Endothelial cell of umbilical vein (primary cell): ENCODE data around the gene ZNF681. TPM values are rescaled to one million over a fixed set of nuclear protein-coding genes. Genes with fewer than 3 reads are reported as not detected.

ENCODE experiments used
- BruUV-seq: library from RNA; stranded (reverse); fragments of 400-500 nt; replicated peaks from 2 replicates; lab custom pipeline; 2021; lab: Mats Ljungman, UMichigan
- CTCF ChIA-PET: fragments of 300-600, 350-600 bp; sonication (Branson Sonifier 250); formaldehyde crosslinking; loops from one replicate; lab custom pipeline; 2021; ENCODE audit warnings: antibody characterized with exemption, inconsistent platforms; lab: Charles Lee
- POLR2A ChIA-PET: fragments of 300-600, 350-600 bp; sonication (Branson Sonifier 250); formaldehyde crosslinking; loops from one replicate; lab custom pipeline; 2021; ENCODE audit warnings: antibody characterized with exemption, inconsistent platforms; lab: Charles Lee
- DNase-seq: peaks from one replicate; pipeline ENCODE4 v3.0.0-alpha.2; 2011; ENCODE audit warnings: low read depth, low spot score
- FAIRE-seq: peaks from 2 replicates; lab custom pipeline; 2011; peaks lifted over from hg19 to GRCh38; lab: Jason Lieb, UNC
- H2AFZ ChIP-seq: 2 replicates; pipeline ENCODE4 v1.6.0; 2012; ENCODE audit warnings: low read depth, low read length, control low read depth, inconsistent platforms
- H3K27ac ChIP-seq: 2 replicates; pipeline ENCODE4 v1.5.1; 2011; ENCODE audit warnings: low read depth, mild to moderate bottlenecking, control low read depth, low read length, moderate library complexity; ENCODE audit not compliant: insufficient read depth
- H3K27me3 ChIP-seq, 2 experiments: 2 replicates each; pipeline versions ENCODE4 v1.6.0 to v1.6.1; 2011; ENCODE audit warnings: low read length in 2 of 2, mixed read lengths in 1 of 2; ENCODE audit not compliant: control insufficient read depth in 2 of 2, insufficient read depth in 2 of 2
- H3K36me3 ChIP-seq, 2 experiments: 2 replicates in 1 of 2; 3 replicates in 1 of 2; pipeline ENCODE4 v1.5.1; 2011; ENCODE audit warnings: low read length in 2 of 2, mild to moderate bottlenecking in 1 of 2, moderate library complexity in 1 of 2; ENCODE audit not compliant: control insufficient read depth in 2 of 2, insufficient read depth in 2 of 2; ENCODE audit errors: extremely low read depth in 1 of 2
- H3K4me1 ChIP-seq: 3 replicates; pipeline ENCODE4 v1.5.1; 2011; ENCODE audit warnings: mild to moderate bottlenecking, low read length; ENCODE audit not compliant: control insufficient read depth, insufficient read depth; ENCODE audit errors: extremely low read depth
- H3K4me2 ChIP-seq: 2 replicates; pipeline ENCODE4 v1.6.1; 2011; ENCODE audit warnings: low read length, control low read depth, mixed read lengths; ENCODE audit not compliant: insufficient read depth
- H3K4me3 ChIP-seq, 3 experiments: fragments of 200-600 bp in 1 of 3; sonication (generic), shearing (Covaris generic) in 1 of 3; replicated peaks in 1 of 3; 2 replicates each; pipeline ENCODE4 v1.5.1; 2011 to 2016; ENCODE audit warnings: control low read depth in 3 of 3, low read length in 3 of 3, mild to moderate bottlenecking in 2 of 3, inconsistent platforms in 1 of 3, low read depth in 1 of 3, moderate library complexity in 1 of 3; ENCODE audit not compliant: insufficient read depth in 1 of 3
- H3K79me2 ChIP-seq: 2 replicates; pipeline ENCODE4 v1.6.0; 2012; ENCODE audit warnings: low read length, inconsistent platforms; ENCODE audit not compliant: control insufficient read depth, insufficient read depth
- H3K9ac ChIP-seq: replicated peaks from 2 replicates; pipeline ENCODE3; 2011; ENCODE audit warnings: low read length, control low read depth; ENCODE audit not compliant: insufficient read depth; ENCODE audit errors: extremely low read depth
- H3K9me1 ChIP-seq: replicated peaks from 3 replicates; pipeline ENCODE4 v1.6.0; 2011; ENCODE audit warnings: mild to moderate bottlenecking, low read length; ENCODE audit not compliant: control insufficient read depth, insufficient read depth; ENCODE audit errors: extremely low read depth
- H3K9me3 ChIP-seq: replicated peaks from 2 replicates; pipeline ENCODE4 v1.5.1; 2012; ENCODE audit warnings: low read length, inconsistent platforms; ENCODE audit not compliant: control insufficient read depth, insufficient read depth
- H4K20me1 ChIP-seq: replicated peaks from 2 replicates; pipeline ENCODE3; 2011; ENCODE audit warnings: mild to moderate bottlenecking, low read length; ENCODE audit not compliant: control insufficient read depth, insufficient read depth; ENCODE audit errors: extremely low read depth
- EZH2 ChIP-seq: IDR thresholded peaks from 2 replicates; pipeline ENCODE4 v1.6.1; 2012; ENCODE audit warnings: borderline replicate concordance, low read depth, mild to moderate bottlenecking, moderate library complexity, low read length, inconsistent platforms; ENCODE audit not compliant: severe bottlenecking
- FOS ChIP-seq: IDR thresholded peaks from 2 replicates; pipeline ENCODE4 v1.6.1; 2011; ENCODE audit warnings: mild to moderate bottlenecking, low read length, moderate library complexity, borderline replicate concordance; ENCODE audit not compliant: insufficient read depth
- GATA2 ChIP-seq: IDR thresholded peaks from 2 replicates; pipeline ENCODE4 v1.7.0; 2011; ENCODE audit warnings: low read depth, mild to moderate bottlenecking, moderate library complexity, mixed read lengths, low read length; ENCODE audit not compliant: insufficient read length, insufficient read depth
- JUN ChIP-seq: IDR thresholded peaks from 2 replicates; pipeline ENCODE4 v1.6.1; 2011; ENCODE audit warnings: borderline replicate concordance, low read depth; ENCODE audit not compliant: insufficient read length, insufficient read depth
- MYC ChIP-seq: IDR thresholded peaks from one replicate; pipeline ENCODE4 v1.6.1; 2011; ENCODE audit warnings: mild to moderate bottlenecking, low read depth, low read length
- POLR2AphosphoS5 ChIP-seq: IDR thresholded peaks from 2 replicates; pipeline ENCODE4 v1.6.1; 2012; ENCODE audit warnings: low read depth, mild to moderate bottlenecking, control low read depth, low read length, moderate library complexity; ENCODE audit not compliant: insufficient read depth
- dilution Hi-C: fragments of 300-500 bp; cut with MboI; formaldehyde crosslinking; loops from one replicate; pipeline ENCODE4 v1.15.0; 2019; ENCODE audit warnings: low sequenced_read_pairs; ENCODE audit not compliant: extremely low pct_ligation_motif_present
- intact Hi-C: fragments of 100-400 bp; cut with micrococcal nuclease; formaldehyde crosslinking; loops from one replicate; pipeline ENCODE4 v1.10.0; 2022
- polyA plus RNA-seq, 4 experiments: library from polyadenylated mRNA; depleted of rRNA in 3 of 4; stranded (reverse) in 3 of 4; unstranded in 1 of 4; fragments of >200 nt; gene quantifications; 2 replicates each; pipeline versions ENCODE4 v1.2.1 to v1.2.3, GENCODE V29; 2011 to 2012; ENCODE audit warnings: missing spikeins in 1 of 4
- total RNA-seq: library from RNA; stranded (reverse); gene quantifications from 2 replicates; pipeline ENCODE4 v1.2.3, GENCODE V29; 2021
- TF ChIP-seq, protein P1 (sequence below), 2 donors: IDR thresholded peaks; 1 replicate in 1 of 2; 2 replicates in 1 of 2; pipeline ENCODE4 v1.5.1; 2011; ENCODE audit warnings: low read length in 2 of 2, mild to moderate bottlenecking in 2 of 2, moderate library complexity in 2 of 2, control low read depth in 1 of 2, inconsistent platforms in 1 of 2, low read depth in 1 of 2; ENCODE audit not compliant: insufficient read depth in 1 of 2; ENCODE audit errors: extremely low read depth in 1 of 2
- TF ChIP-seq, protein P2 (sequence below): IDR thresholded peaks from 2 replicates; pipeline ENCODE4 v1.6.1; 2011; ENCODE audit not compliant: insufficient read depth, insufficient read length

ZNF681 gene
- total and polyA plus RNA-seq, 2 donors (not counting 3 experiments of a cell fraction or from before 2014, with no cell fraction given), result 0.07 to 1.9 TPM

DNA sequence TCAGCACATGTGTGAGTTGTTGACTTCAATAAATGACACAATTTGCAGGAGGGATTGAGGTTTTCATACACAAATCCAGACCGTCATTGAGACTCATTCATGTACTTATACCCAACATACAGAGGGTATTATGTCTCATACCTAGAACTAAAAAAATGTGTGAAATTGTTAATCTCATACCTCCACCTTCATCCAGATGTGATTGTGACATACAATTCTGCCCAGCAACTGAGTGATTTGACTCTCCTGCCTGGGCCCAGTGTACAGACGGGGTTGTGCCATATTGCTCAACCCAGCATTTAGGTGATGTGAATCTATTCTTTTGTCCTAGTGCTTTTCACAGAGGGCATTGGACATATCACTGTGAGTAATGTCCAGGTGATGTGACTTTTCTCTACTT, 12.6 kb upstream of the ZNF681 start:
- BruUV-seq, result no TSS peak
- H3K4me3 ChIP-seq, result no peak overlapping the region
- H2AFZ ChIP-seq, result no peak overlapping the region
- H3K9me3 ChIP-seq, result peaks cover 5% of the 10 kb centered on the region
- no peaks in the 10 kb centered on the region for H4K20me1 ChIP-seq
- no peaks in the 10 kb centered on the region for H3K9me1 ChIP-seq
- no peaks in the 10 kb centered on the region for H3K4me1 ChIP-seq
- CTCF ChIA-PET, result no interaction called here
- no peak for FAIRE-seq
- no peak overlapping the region for H3K27ac ChIP-seq
- no peak overlapping the region for H3K9ac ChIP-seq
- intact Hi-C loops, result no loop called here
- H3K27me3 ChIP-seq, result no peaks in the 10 kb centered on the region
- H3K79me2 ChIP-seq, result no peaks in the 10 kb centered on the region
- POLR2A ChIA-PET, result no interaction called here
- no peak for DNase-seq
- TF ChIP-seq POLR2AphosphoS5 (no peak), EZH2 (no peak), GATA2 (no peak), MYC (no peak), JUN (no peak), FOS (no peak)
- TF ChIP-seq, protein P1, sequence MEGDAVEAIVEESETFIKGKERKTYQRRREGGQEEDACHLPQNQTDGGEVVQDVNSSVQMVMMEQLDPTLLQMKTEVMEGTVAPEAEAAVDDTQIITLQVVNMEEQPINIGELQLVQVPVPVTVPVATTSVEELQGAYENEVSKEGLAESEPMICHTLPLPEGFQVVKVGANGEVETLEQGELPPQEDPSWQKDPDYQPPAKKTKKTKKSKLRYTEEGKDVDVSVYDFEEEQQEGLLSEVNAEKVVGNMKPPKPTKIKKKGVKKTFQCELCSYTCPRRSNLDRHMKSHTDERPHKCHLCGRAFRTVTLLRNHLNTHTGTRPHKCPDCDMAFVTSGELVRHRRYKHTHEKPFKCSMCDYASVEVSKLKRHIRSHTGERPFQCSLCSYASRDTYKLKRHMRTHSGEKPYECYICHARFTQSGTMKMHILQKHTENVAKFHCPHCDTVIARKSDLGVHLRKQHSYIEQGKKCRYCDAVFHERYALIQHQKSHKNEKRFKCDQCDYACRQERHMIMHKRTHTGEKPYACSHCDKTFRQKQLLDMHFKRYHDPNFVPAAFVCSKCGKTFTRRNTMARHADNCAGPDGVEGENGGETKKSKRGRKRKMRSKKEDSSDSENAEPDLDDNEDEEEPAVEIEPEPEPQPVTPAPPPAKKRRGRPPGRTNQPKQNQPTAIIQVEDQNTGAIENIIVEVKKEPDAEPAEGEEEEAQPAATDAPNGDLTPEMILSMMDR (IDR thresholded peaks at IDR 0.05; ENCODE audit: extremely low read depth in 1 of 2, insufficient read depth in 1 of 2, low read depth in 1 of 2, low read length in 2 of 2), result no peak
- TF ChIP-seq, protein P2, sequence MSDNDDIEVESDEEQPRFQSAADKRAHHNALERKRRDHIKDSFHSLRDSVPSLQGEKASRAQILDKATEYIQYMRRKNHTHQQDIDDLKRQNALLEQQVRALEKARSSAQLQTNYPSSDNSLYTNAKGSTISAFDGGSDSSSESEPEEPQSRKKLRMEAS, result no peak
- dilution Hi-C loops, result no loop called here
- no peak overlapping the region for H3K4me2 ChIP-seq
- no peaks in the 10 kb centered on the region for H3K36me3 ChIP-seq
